T1000 (cell line): ENCODE measurements around the gene BTG1.

Experiments used
- DNase-seq: peaks from one replicate; lab custom pipeline; 2025; ENCODE audit warnings: mixed read lengths; lab: John Stamatoyannopoulos, UW

Gene BTG1

GRCh38 chr12:92133795-92134637 is 11.6 kb downstream of the BTG1 start:
- DNase-seq, result no peak

GRCh38 chr12:92133171-92133570 is 12.5 kb downstream of the BTG1 start:
- no peak for DNase-seq

- no peak for DNase-seq
Observed at GRCh38 chr12:92132288-92132687, 13.4 kb downstream of the BTG1 start.

- DNase-seq, result no peak
Observed at GRCh38 chr12:92130999-92131398, 14.6 kb downstream of the BTG1 start.

- DNase-seq, result no peak
Observed at GRCh38 chr12:92129609-92130008, 16.0 kb downstream of the BTG1 start.

- no peak for DNase-seq
Observed at GRCh38 chr12:92128612-92129011, 17.0 kb downstream of the BTG1 start.

GRCh38 chr12:92124689-92125029 is 21.0 kb downstream of the BTG1 start:
- no peak for DNase-seq

GRCh38 chr12:92123780-92124688 is 21.6 kb downstream of the BTG1 start:
- no peak for DNase-seq

- no peak for DNase-seq
Observed at GRCh38 chr12:92122941-92123779, 22.5 kb downstream of the BTG1 start.

- DNase-seq, result no peak
Observed at GRCh38 chr12:92121826-92122225, 23.8 kb downstream of the BTG1 start.

GRCh38 chr12:92118826-92119536 is 26.7 kb downstream of the BTG1 start:
- DNase-seq, result no peak

GRCh38 chr12:92114834-92115233 is 30.8 kb downstream of the BTG1 start:
- no peak for DNase-seq

- DNase-seq, result no peak
Observed at GRCh38 chr12:92111256-92111655, 34.4 kb downstream of the BTG1 start.

GRCh38 chr12:92110083-92110640 is 35.5 kb downstream of the BTG1 start:
- no peak for DNase-seq

- DNase-seq, result no peak
Observed at GRCh38 chr12:92109613-92110012, 36.0 kb downstream of the BTG1 start.

- no peak for DNase-seq
Observed at GRCh38 chr12:92108651-92109050, 37.0 kb downstream of the BTG1 start.

- DNase-seq, result no peak
Observed at GRCh38 chr12:92107621-92108131, 38.0 kb downstream of the BTG1 start.

- DNase-seq, result no peak
Observed at GRCh38 chr12:92107094-92107493, 38.6 kb downstream of the BTG1 start.

GRCh38 chr12:92105676-92106075 is 40.0 kb downstream of the BTG1 start:
- DNase-seq, result no peak

GRCh38 chr12:92105110-92105509 is 40.5 kb downstream of the BTG1 start:
- DNase-seq, result no peak

- no peak for DNase-seq
Observed at GRCh38 chr12:92102606-92103005, 43.0 kb downstream of the BTG1 start.
